GM23248 (cell line): ENCODE data around the gene LBHD1. TPM values are rescaled to one million over a fixed set of nuclear protein-coding genes. Genes with fewer than 3 reads are reported as not detected.
"Not testable (repeated sequence)": the region's sequence is repeated elsewhere in the genome, so short reads cannot be mapped to it uniquely, and the experiment has no call there.

Source experiments
- DNase-seq: peaks from one replicate; pipeline ENCODE4 v3.0.0-alpha.2; 2015
- H2AFZ ChIP-seq: fragments of 200-600 bp; sonication (generic); 2 replicates; pipeline ENCODE4 v1.6.1; 2016; ENCODE audit warnings: antibody characterized with exemption
- H3F3A ChIP-seq: fragments of 200-600 bp; sonication (generic); 2 replicates; pipeline ENCODE4 v1.6.1; 2016; ENCODE audit warnings: mild to moderate bottlenecking, antibody characterized with exemption, mixed run types; ENCODE audit not compliant: insufficient read depth
- H3K27ac ChIP-seq: fragments of 200-600 bp; sonication (generic); 2 replicates; pipeline ENCODE4 v1.5.1; 2016; ENCODE audit warnings: mild to moderate bottlenecking
- H3K27me3 ChIP-seq: fragments of 200-600 bp; sonication (generic); replicated peaks from 2 replicates; pipeline ENCODE4 v1.6.1; 2016; ENCODE audit warnings: mild to moderate bottlenecking; ENCODE audit not compliant: insufficient read depth
- H3K36me3 ChIP-seq: fragments of 200-600 bp; sonication (generic); 2 replicates; pipeline ENCODE4 v1.6.1; 2016; ENCODE audit warnings: low read depth, mild to moderate bottlenecking
- H3K4me1 ChIP-seq: fragments of 200-600 bp; sonication (generic); 2 replicates; pipeline ENCODE4 v1.6.1; 2016; ENCODE audit warnings: mild to moderate bottlenecking; ENCODE audit not compliant: insufficient read depth
- H3K4me2 ChIP-seq: fragments of 200-600 bp; sonication (generic); one replicate; pipeline ENCODE4 v1.6.1; 2016; ENCODE audit warnings: mild to moderate bottlenecking; ENCODE audit not compliant: unreplicated experiment
- H3K4me3 ChIP-seq: fragments of 200-600 bp; sonication (generic); 2 replicates; pipeline ENCODE4 v1.5.1; 2016; ENCODE audit warnings: mild to moderate bottlenecking
- H3K79me2 ChIP-seq: fragments of 200-600 bp; sonication (generic); 2 replicates; pipeline ENCODE4 v1.6.1; 2016; ENCODE audit warnings: mild to moderate bottlenecking; ENCODE audit not compliant: insufficient read depth
- H3K9ac ChIP-seq: fragments of 200-600 bp; sonication (generic); 2 replicates; pipeline ENCODE4 v1.6.1; 2016; ENCODE audit warnings: mild to moderate bottlenecking
- H3K9me2 ChIP-seq: fragments of 200-600 bp; sonication (generic); 2 replicates; pipeline ENCODE4 v1.6.1; 2016; ENCODE audit warnings: mixed run types, mild to moderate bottlenecking, moderate library complexity; ENCODE audit not compliant: insufficient read depth
- H3K9me3 ChIP-seq: fragments of 200-600 bp; sonication (generic); one replicate; pipeline ENCODE4 v1.6.1; 2017; ENCODE audit warnings: low read depth
- H4K20me1 ChIP-seq: fragments of 200-600 bp; sonication (generic); 2 replicates; pipeline ENCODE4 v1.6.0; 2016; ENCODE audit not compliant: insufficient read depth
- EZH2 ChIP-seq: fragments of 200-600 bp; sonication (generic); IDR thresholded peaks from 2 replicates; pipeline ENCODE4 v1.6.1; 2018; ENCODE audit warnings: antibody characterized with exemption, mild to moderate bottlenecking; ENCODE audit not compliant: insufficient read depth, poor library complexity, severe bottlenecking
- EZH2phosphoT487 ChIP-seq: fragments of 200-600 bp; sonication (generic); IDR thresholded peaks from 2 replicates; pipeline ENCODE4 v1.6.1; 2018; ENCODE audit warnings: antibody characterized with exemption, moderate library complexity, mild to moderate bottlenecking, low read depth; ENCODE audit not compliant: insufficient read depth
- WGBS, 2 experiments: methylation state at CpG; one replicate each; pipeline ENCODE4 v1.1.6; 2015 to 2017; ENCODE audit warnings: low lambda C conversion rate in 2 of 2, low coverage in 1 of 2; ENCODE audit errors: missing lambda C conversion rate in 2 of 2; 5-methylcytosine and 5-hydroxymethylcytosine counted together
- in situ Hi-C: fragments of 300-500 bp; cut with MboI; formaldehyde crosslinking; loops from 2 replicates; pipeline ENCODE4 v1.15.0; 2020
- polyA plus RNA-seq: library from polyadenylated mRNA; unstranded; fragments of >200 nt; fragmentation: Nextera tagmentation; extraction: Ambion mirVana; gene quantifications from 2 replicates; pipeline ENCODE4 v1.2.1, GENCODE V29; 2016
- total RNA-seq: library from RNA; depleted of rRNA; stranded (reverse); fragments of >200 nt; shearing (Covaris generic); gene quantifications from 2 replicates; pipeline ENCODE4 v1.2.3, GENCODE V29; 2014

LBHD1 gene
- total and polyA plus RNA-seq, 2 experiments from 2014 or later, result 3.6 to 5.8 TPM

DNA sequence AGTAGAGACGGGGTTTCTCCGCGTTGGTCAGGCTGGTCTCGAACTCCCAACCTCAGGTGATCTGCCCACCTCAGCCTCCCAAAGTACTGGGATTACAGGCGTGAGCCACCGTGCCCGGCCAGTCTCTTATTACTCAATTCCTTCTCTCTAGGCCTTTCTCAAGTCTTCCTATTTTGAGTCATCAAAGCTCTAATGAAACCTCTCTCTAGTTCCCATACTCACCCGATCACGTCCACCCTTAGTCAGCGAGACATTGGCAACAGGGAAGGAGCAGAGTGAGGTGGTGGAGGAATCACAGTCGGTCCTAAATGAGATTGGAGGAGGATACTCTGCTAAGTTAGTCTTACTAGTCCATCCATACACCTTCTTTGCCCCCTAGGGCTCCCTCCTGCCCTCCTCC, 30.2 kb upstream of the LBHD1 start:
- no peak overlapping the region for H2AFZ ChIP-seq
- H3K36me3 ChIP-seq, result 0 out of 2 replicates have a peak, but pooled peaks cover 9% of the 10 kb centered on the region
- H3K9me2 ChIP-seq, result no peaks in the 10 kb centered on the region
- no peaks in the 10 kb centered on the region for H3K9me3 ChIP-seq
- H3K4me3 ChIP-seq, result no peak overlapping the region
- no peaks in the 10 kb centered on the region for H3K27me3 ChIP-seq
- no peak overlapping the region for H3K27ac ChIP-seq
- peaks cover 12% of the 10 kb centered on the region for H3K4me1 ChIP-seq
- H3F3A ChIP-seq, result peaks cover 13% of the 10 kb centered on the region; the same call in 1 of the 2 replicates
- 94 to 95% methylated on average over 11 of the region's 11 CpGs for WGBS, 2 experiments
- H3K9ac ChIP-seq, result no peak overlapping the region
- no peak for TF ChIP-seq EZH2phosphoT487
- H4K20me1 ChIP-seq, result no peaks in the 10 kb centered on the region
- H3K4me2 ChIP-seq, result no peak overlapping the region
- H3K79me2 ChIP-seq, result peaks cover 28% of the 10 kb centered on the region; the same call in 1 of the 2 replicates
- in situ Hi-C loops, result no loop called here
- no peak for DNase-seq

DNA sequence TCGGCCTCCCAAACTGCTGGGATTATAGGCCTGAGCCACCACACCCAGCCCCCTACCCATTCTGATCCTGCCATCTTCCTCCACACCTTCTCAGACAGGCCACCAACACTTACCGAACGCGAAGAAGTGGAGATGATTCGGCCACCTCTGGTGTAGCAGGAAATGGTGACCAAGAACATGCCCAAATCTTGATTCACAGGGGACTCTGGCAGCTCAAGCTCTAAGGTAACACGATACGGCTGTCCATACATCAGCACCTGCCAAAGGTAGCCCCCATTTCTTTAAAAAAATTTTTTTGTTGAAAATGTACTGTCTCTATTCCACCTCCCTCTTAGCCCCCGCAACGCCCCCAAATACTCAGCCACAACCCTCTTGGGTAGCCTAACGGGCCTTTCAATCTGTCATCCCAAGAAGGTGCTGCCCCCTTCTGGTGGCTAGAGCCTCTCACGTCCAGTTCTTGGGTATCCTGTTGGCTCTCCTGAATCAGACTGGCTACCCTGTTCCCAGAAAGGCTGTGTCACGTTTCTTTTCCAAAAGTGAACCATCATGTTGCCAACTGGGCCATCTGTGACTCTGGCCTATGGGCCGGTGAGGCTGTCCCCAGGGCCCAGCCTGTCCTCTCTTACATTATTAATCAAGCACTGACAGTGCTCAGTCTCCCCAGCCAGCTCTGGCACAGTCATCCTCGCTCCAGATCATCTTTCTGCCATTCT, 22.5 kb upstream of the LBHD1 start:
- H3K27ac ChIP-seq, result peak overlapping the region; percentile 32

DNA sequence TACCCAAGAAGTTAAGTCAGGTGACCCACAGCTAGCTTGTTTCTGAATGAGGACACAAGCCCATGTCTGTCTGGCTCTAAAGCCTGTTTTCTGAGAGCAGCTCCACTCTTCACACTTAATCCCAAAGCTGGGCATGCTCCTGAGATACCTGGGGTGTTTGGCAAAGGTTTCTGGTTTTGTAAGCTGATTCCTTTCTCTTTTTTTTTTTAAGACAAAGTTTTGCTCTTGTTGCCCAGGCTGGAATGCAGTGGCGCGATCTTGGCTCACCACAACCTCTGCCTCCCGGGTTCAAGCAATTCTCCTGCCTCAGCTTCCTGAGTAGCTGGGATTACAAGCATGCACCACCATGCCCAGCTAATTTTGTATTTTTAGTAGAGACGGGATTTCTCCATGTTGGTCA, 21.6 kb upstream of the LBHD1 start:
- H3K4me1 ChIP-seq, result peaks cover 26% of the 10 kb centered on the region
- H3F3A ChIP-seq, result peaks cover 23% of the 10 kb centered on the region; the same call in 1 of the 2 replicates
- not testable (repeated sequence) for H3K27ac ChIP-seq, H3K79me2 ChIP-seq, H3K36me3 ChIP-seq, H3K9me3 ChIP-seq, H3K4me2 ChIP-seq, H3K9ac ChIP-seq, DNase-seq, H3K27me3 ChIP-seq, H2AFZ ChIP-seq, H3K9me2 ChIP-seq, H3K4me3 ChIP-seq, H4K20me1 ChIP-seq
- in situ Hi-C loops, result loop anchor here (25.0 kb wide), 1 partner anchor 306 kb away; no protein-coding TSS in a partner anchor
- WGBS, 2 experiments, result 90 to 100% methylated on average over 1 to 4 of the region's 4 CpGs

More for the DNA sequence above, 22.5 kb upstream of the LBHD1 start:
- H3F3A ChIP-seq, result peaks cover 19% of the 10 kb centered on the region; the same call in 1 of the 2 replicates
- H3K9ac ChIP-seq, result no peak overlapping the region; the same call in 1 of the 2 replicates
- no peaks in the 10 kb centered on the region for H3K9me2 ChIP-seq
- peaks cover 17% of the 10 kb centered on the region for H3K4me1 ChIP-seq
- in situ Hi-C loops, result loop anchor here (25.0 kb wide), 1 partner anchor 307 kb away; no protein-coding TSS in a partner anchor
- TF ChIP-seq EZH2phosphoT487 (no peak), EZH2 (no peak)
- no peaks in the 10 kb centered on the region for H3K9me3 ChIP-seq
- H3K4me2 ChIP-seq, result no peak overlapping the region
- no peaks in the 10 kb centered on the region for H4K20me1 ChIP-seq
- H3K79me2 ChIP-seq, result no peaks in the 10 kb centered on the region
- H2AFZ ChIP-seq, result no peak overlapping the region
- H3K4me3 ChIP-seq, result no peak overlapping the region
- no peaks in the 10 kb centered on the region for H3K27me3 ChIP-seq
- 42 to 47% methylated on average over 14 of the region's 14 CpGs for WGBS, 2 experiments
- DNase-seq, result peak; percentile 89
- peaks cover 8% of the 10 kb centered on the region; the same call in 1 of the 2 replicates for H3K36me3 ChIP-seq

DNA sequence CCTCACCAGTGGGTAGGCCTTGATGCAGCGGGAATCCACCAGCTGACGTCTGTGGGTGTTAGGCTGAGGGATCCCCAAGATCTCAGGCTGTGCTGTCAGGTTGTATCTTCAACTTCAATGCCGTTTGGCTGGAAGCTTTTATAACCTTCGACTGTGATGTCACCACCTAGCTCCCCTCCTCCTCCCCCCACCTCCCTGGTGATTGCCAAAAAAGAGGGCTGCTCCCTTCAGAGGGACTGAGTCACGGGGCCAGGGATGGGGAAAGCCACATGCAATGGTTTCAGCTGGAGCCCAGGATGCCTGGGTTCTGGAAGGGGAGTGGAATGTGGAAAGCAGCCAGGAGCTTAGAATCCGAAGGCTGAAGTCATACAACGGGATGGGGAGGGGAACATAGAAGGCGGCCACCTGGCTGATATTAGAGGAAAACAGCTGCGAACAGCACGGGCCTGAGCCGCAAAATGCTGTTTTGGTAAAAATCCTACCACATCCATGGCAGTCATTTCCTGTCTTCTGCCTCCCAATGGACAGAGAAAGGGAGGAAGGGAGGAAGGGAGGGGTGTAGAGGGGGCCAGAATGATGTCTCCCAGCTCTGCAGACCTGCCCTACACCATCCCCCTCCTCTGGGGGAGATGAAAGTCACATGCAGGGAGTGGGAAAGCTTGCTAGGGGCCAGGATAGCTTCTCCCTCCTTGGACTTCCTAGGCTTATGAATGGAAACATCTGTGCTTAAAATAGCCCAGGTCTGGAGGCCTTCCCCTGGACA, 17.5 kb upstream of the LBHD1 start, which contains the start of gene LRRN4CL:
Gene LRRN4CL, minus strand, starts transcription at position 110 of the 763 bp plus-strand sequence. CDS start 1,022 bp downstream, outside the sequence.
- peak; percentile 94 for DNase-seq
- Histone ChIP-seq H3K9me3 (no peaks in the 10 kb centered on the region), H3K79me2 (no peaks in the 10 kb centered on the region), H3K9me2 (no peaks in the 10 kb centered on the region), H4K20me1 (no peaks in the 10 kb centered on the region), H3K27ac (peak within 1 kb of the TSS; percentile 68), H3K4me3 (peak within 1 kb of the TSS; percentile 57), H3F3A (peaks cover 23% of the 10 kb centered on the region; the same call in 1 of the 2 replicates), H3K4me1 (peaks cover 26% of the 10 kb centered on the region), H3K27me3 (no peaks in the 10 kb centered on the region), H3K36me3 (peaks cover 8% of the 10 kb centered on the region; the same call in 1 of the 2 replicates), H3K4me2 (peak within 1 kb of the TSS; percentile 65), H3K9ac (peak within 1 kb of the TSS; percentile 65), H2AFZ (peak within 1 kb of the TSS; percentile 60)
- TF ChIP-seq EZH2phosphoT487 (no peak), EZH2 (no peak)
- in situ Hi-C loops, result loop anchor here (25.0 kb wide), 1 partner anchor 302 kb away; no protein-coding TSS in a partner anchor
- WGBS, 2 experiments, result 1 to 3% methylated on average over 11 of the region's 11 CpGs
